Motor neuron (in vitro differentiated cells): ENCODE results near the gene MPO. TPM values are rescaled to one million over a fixed set of nuclear protein-coding genes. Genes with fewer than 3 reads are reported as not detected.

Experiments
- ATAC-seq, 8 experiments: fragments of 200-7000 bp; cut with Tn5 transposase; replicated peaks in 6 of 8; 2 replicates each; pipeline ENCODE4 v1.8.0; 2021; ENCODE audit warnings: mild to moderate bottlenecking in 8 of 8, moderate library complexity in 8 of 8
- H3K27ac ChIP-seq, 2 donors: fragments of 250-450 bp; sonication (Bioruptor Pico); 2 replicates each; pipeline ENCODE4 v1.9.0; 2021; ENCODE audit warnings: antibody characterized with exemption in 2 of 2, mild to moderate bottlenecking in 2 of 2, moderate library complexity in 1 of 2
- H3K4me1 ChIP-seq, 2 donors: fragments of 250-450 bp; sonication (Bioruptor Pico); replicated peaks in 1 of 2; 2 replicates each; pipeline ENCODE4 v1.6.1; 2021; ENCODE audit warnings: antibody characterized with exemption in 2 of 2, mild to moderate bottlenecking in 2 of 2, moderate library complexity in 1 of 2
- H3K4me3 ChIP-seq, 5 donors: fragments of 250-450 bp; sonication (Bioruptor Pico); 2 replicates each; pipeline ENCODE4 v1.9.0; 2021; ENCODE audit warnings: antibody characterized with exemption in 5 of 5, mild to moderate bottlenecking in 5 of 5, moderate library complexity in 4 of 5
- WGBS, 10 experiments: fragments of 450-650 bp; shearing (Covaris generic); methylation state at CpG; one replicate each; pipeline ENCODE4 v1.0.0; 2022; 5-methylcytosine and 5-hydroxymethylcytosine counted together
- in situ Hi-C, 9 experiments: fragments of 400-800 bp; cut with MboI; loops; one replicate each; pipeline ENCODE4 v1.15.0; 2021; ENCODE audit warnings: low sequenced_read_pairs in 9 of 9, low pct_unique_long_range_greater_than_20kb in 2 of 9; ENCODE audit not compliant: unreplicated experiment in 9 of 9
- total RNA-seq, 8 experiments: library from RNA; unstranded; fragments of 300-600 nt; gene quantifications; 2 replicates each; pipeline versions ENCODE4 v1.2.3 to v1.2.4, GENCODE V29; 2022

Gene MPO
- total RNA-seq, 8 experiments from 2014 or later: 0.18 to 3.2 (median 0.59) TPM; not detected in 3

DNA sequence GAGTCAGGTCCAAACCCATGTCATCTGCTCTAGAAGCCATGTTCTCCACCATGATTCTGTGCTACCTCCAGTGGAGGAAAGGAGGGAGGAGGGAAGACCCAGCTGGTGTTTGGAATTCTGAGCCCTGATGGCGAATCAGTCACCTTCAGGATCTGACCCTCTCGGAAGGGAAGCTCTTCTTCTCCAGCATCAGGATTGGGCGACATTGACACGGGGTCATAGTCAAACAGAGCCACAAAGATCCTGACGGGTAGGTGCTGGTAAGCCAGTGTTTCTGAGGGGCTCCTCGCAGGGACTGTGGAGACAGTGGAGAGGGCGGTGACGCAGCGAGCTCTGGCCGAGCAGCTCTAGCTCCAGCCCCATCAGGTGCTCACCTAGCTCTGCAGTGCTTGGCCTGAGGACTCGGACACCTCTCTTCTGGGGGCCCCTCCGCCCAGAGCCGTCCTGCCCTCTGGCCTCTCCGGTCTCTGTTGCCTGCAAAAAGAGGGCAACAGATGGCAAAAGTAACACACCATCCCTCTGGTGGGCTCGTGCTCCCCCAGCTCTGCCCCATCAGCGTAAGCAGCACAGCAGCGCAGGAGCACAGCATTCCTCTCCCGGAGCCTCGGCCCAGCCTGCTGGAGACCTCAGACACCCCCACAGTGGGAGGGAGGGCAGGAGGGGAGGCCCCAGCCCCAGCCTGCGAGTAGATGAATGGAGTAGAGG, 26.9 kb upstream of the MPO start:
- in situ Hi-C loops: no loop called here
- Histone ChIP-seq H3K4me3 (no peak overlapping the region), H3K27ac (no peak overlapping the region), H3K4me1 (no peaks in the 10 kb centered on the region)
- no peak for ATAC-seq
- 33 to 80% (median 45%) methylated on average over 1 to 9 of the region's 20 CpGs; no CpG with 5 or more reads in 4 of the 10 experiments for WGBS, 10 experiments

DNA sequence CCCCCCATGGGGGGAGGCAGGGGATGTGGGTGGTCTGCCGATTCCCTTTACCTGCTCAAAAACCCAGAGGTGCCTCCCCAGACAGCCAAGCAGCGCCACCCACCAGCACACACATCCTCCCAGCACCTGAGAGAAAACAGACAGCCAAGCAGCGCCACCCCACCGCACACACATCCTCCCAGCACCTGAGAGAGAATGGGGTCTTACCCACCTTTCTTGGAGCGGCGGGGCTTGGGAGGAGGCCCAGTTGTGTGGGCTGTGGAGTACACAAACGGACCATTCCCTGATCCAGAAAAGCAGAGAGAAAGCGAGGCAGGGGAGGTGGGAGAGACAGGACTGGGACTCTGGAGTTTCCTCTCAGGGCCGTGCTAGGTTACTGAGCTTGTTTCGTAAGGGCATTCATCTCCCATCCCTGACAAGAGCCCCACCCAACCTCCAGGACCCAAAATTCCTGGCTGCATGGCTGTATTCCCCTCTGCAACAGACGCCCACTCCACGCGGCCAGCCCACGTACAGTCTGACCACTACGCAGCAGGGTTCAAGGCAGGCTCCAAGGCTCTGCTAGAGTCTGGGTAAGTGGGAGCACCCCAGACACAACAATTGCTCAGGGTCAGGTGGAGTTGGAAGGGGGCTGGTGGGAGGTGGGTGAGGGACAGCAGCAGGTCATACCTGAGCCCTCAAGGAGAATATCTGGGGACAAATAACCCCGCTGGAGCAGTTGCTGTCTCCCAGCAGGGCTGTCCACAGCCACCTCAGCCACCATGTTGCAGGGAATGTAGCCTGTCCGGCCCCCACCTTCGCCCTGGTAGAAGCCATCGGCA, 25.6 kb upstream of the MPO start:
- Histone ChIP-seq H3K4me3 (no peak overlapping the region), H3K4me1 (no peaks in the 10 kb centered on the region), H3K27ac (no peak overlapping the region)
- ATAC-seq: no peak
- in situ Hi-C loops: no loop called here
- WGBS, 10 experiments: 52 to 90% (median 76%) methylated on average over 1 to 10 of the region's 19 CpGs; no CpG with 5 or more reads in 5 of the 10 experiments

DNA sequence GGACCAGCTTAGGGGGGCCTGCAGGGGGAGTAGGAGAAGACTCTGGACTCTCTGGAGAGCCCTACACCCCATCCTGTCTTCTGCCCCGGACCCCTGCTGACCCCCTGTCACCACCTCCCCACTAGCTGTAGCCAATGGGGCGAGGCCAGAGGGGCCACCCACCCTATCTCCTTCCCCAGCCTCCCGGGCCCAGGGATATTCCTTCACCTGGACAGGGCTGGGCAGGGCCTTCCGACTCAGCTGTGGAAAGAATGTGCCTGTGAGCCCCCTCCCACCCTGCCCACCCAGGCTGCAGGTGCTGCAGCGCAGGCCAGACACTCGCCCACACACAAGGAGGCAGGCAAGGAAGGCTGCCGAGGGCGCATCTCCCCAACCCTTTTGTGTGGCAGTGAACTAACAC, 24.9 kb upstream of the MPO start:
- no CpG with 5 or more reads among the region's 8 CpGs for WGBS, 10 experiments
- in situ Hi-C loops: no loop called here
- Histone ChIP-seq H3K4me3 (no peak overlapping the region), H3K27ac (no peak overlapping the region), H3K4me1 (no peaks in the 10 kb centered on the region)
- no peak for ATAC-seq

DNA sequence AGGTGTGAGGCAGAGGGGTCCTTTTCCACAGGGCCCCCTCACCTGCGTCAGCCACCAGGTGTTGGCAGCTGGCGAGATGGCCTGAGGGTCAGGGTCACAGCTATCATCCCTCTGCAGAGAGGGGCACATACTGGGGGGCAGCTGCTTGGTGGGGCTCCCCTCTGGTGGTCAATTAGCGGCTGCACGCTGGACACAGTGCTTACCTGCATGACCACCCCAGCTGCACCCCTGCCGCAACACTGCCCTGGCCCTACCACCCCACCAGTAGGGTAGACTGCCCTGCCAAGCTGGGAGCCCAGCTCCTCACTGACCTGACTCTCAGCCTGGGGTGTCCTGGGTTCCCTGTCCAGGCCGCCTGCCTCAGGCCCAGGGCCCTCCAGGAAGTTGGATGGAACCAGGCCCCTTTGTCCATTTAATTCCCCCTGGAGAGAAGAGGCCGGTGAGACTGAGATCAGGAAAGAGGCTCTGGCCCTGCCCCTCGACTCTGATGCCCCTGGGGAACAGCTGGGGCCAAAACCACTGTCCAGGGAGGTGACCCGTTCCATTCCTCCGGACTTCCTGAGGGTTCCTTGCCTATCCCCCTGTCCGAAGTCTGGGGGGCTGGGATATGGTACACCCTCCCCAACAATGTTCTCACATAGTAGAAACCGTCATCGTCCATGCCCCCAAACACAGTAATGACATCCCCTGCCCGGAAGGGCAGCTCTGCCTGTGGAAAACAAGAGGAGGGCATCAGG, 24.2 kb upstream of the MPO start:
- WGBS, 10 experiments: 0 to 100% (median 81%) methylated on average over 1 to 5 of the region's 14 CpGs; no CpG with 5 or more reads in 6 of the 10 experiments
- no peaks in the 10 kb centered on the region for H3K4me1 ChIP-seq
- no peak overlapping the region for H3K27ac ChIP-seq
- no peak overlapping the region for H3K4me3 ChIP-seq
- in situ Hi-C loops: no loop called here
- ATAC-seq: no peak

DNA sequence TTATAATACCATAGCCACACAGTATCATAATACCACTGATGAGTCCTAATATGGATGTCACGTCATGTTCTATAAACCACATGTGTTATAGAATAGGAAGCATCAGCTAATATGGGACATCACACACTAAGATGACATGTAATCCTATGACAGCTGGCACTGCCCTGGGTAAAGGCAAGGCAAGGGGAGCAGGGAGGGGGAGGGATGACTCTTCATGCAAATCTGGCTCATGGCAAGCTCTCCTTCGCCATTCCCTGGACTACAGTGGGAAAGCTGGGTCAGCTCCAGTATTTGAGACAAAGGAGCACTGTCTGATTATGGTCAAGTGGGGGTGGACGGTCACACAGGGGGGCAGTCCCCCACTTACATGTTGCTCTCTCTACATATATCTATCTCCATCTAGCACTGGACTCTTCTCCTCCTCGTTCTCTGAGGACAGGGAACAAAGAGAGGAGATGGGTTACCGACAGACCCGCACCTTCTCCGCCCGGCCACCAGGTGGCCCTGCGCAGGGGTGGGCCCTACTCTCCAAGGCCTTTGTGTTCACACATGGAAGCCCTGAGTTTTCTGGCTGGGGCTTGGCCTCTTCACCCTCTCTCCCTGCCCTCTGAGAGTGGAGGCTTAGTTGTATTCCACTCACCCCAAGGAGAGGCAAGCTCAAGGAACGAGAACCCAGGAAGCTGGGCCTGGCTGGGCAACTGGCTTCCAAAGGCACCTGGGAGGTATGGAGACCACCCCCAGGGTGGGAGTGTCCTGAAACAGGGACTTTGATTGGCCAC, 23.4 kb upstream of the MPO start:
- 50 to 67% methylated on average over 2 to 7 of the region's 10 CpGs; no CpG with 5 or more reads in 8 of the 10 experiments for WGBS, 10 experiments
- in situ Hi-C loops: no loop called here
- H3K27ac ChIP-seq: no peak overlapping the region
- no peaks in the 10 kb centered on the region for H3K4me1 ChIP-seq
- ATAC-seq: peak in 5 of 8 experiments; percentile 26 to 89 (median 86)
- no peak overlapping the region for H3K4me3 ChIP-seq

DNA sequence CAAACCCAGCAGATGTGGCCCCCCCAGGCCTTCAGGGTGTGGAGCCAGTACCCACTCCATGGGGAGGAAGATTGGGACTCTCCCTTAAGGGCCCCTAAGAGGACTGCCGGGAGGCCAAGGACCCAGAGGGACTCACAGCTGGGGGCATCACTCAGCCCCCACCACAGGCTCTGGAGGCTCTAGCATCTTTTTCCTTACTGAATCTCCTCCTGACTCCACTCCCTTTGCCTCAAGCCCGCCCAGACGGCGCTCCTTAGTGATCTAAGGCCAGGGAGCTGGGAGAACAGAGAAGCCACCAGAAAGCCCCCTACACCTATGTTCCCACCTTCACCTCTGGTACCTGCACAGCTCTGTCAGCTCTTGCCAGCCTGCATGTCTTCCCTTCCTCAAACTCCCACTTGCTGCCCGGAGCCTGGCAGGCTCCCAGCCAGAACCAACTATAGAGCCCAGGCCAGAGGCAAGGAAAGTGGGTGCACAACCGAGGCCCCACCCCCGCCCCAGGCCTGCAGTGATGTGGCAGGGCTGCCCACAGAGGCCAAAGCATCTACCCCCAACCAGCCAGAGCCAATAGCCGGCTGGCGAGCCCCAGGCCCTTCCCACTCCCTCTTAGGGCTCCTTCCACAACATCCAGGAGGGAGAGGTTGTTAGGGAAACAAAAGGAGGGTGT, 22.3 kb upstream of the MPO start:
- Histone ChIP-seq H3K4me3 (no peak overlapping the region), H3K4me1 (no peaks in the 10 kb centered on the region), H3K27ac (no peak overlapping the region)
- WGBS, 10 experiments: 50 to 88% (median 63%) methylated on average over 3 of the region's 9 CpGs; no CpG with 5 or more reads in 6 of the 10 experiments
- no peak for ATAC-seq
- in situ Hi-C loops: no loop called here

DNA sequence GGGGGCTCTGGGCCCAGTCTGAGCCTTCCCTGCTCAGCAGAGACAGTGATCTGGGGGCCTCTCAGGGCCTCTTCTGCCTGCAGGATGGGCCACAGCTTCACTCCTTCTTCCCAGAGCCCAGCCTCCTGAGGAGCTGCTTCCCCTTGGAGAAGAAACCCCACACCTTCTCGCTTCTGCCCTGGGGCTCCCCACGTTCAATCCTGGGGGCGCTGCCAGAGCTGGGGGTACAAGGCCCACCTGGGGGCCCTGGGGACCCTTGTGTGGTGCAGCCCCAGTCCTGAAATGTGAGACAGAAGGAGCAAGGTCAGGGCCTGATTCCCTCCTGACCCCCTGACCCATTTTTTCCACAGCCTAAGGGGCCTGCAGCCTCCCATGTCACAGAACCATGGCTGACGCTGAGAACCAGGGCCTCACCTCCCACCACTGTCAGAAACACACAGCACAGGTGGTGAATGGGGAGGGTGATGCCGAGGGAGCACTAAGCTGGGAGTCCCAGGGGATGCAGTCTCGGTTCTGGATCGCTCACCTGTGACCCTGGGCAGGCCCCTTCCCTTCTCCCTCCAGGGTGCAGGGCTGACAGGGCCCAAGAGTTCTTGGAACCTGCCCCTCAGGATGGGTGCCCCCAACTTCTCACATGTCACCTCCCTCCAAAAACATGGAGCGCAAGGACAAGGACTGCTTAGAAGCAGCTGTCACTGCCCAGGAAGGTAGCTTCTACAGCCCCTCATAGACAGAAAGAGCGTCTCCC, 21.6 kb upstream of the MPO start:
- no peak overlapping the region for H3K4me3 ChIP-seq
- no peaks in the 10 kb centered on the region for H3K4me1 ChIP-seq
- H3K27ac ChIP-seq: no peak overlapping the region
- 30 to 100% (median 83%) methylated on average over 1 to 2 of the region's 9 CpGs; no CpG with 5 or more reads in 4 of the 10 experiments for WGBS, 10 experiments
- ATAC-seq: no peak
- in situ Hi-C loops: no loop called here

DNA sequence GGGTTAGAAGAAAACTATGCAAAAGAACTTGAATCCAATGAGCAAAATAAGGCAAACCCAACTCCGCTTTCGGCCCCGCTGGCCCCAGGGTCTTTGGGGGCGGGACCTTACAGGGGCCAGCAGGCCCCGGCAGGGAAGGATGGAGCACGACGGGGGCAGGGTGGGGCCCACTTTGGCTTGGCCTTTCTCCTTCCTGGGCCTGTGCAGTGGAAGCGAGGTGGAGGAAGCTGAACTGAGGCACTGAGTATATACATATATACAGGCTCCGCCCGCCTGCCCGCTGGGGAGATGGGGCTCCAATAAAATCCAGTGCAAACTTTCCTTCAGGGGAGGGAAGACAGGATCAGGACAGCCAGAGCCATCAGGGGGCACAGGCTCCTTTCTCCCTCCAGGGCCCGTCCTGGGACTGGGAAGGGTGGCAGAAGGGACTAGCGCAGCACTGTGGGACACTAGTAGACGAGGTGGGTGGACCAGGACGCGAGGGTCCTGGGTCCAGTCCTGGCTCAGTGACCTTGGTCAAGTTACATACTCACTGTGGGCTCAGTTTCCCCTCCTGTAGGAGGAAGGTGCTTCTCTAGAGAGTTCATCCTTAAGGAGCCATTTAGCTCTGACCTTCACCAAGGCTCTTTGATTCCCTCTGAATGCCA, 20.9 kb upstream of the MPO start:
- Histone ChIP-seq H3K4me3 (no peak overlapping the region), H3K4me1 (no peaks in the 10 kb centered on the region), H3K27ac (no peak overlapping the region)
- ATAC-seq: peak in 3 of 8 experiments; percentile 72 to 78 (median 73)
- in situ Hi-C loops: no loop called here
- WGBS, 10 experiments: 97% methylated on average over 6 of the region's 16 CpGs; no CpG with 5 or more reads in 9 of the 10 experiments

DNA sequence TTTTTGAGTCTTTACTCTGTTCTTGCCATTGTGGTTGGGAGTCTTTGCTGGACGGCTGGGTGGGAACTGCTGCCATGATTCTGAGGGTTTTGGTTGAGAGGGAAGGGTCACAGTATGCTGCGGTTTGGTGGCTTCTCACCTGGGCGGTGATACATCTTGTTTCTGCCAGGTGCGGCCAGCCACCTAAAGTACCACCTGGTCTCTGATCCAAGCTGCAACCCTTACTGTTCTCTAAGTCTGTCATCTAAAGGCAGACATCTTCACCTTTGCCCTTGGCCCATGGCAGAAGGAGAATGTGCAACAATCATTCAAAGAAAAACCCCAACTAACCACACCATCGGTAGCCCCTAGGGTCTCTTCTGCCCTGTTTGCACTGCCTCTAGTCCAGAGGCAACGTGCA, 19.6 kb upstream of the MPO start:
- no peak overlapping the region for H3K4me3 ChIP-seq
- WGBS, 10 experiments: 0 to 100% (median 79%) methylated on average over 1 to 5 of the region's 6 CpGs
- in situ Hi-C loops: no loop called here
- H3K27ac ChIP-seq: no peak overlapping the region
- no peaks in the 10 kb centered on the region for H3K4me1 ChIP-seq
- no peak for ATAC-seq

DNA sequence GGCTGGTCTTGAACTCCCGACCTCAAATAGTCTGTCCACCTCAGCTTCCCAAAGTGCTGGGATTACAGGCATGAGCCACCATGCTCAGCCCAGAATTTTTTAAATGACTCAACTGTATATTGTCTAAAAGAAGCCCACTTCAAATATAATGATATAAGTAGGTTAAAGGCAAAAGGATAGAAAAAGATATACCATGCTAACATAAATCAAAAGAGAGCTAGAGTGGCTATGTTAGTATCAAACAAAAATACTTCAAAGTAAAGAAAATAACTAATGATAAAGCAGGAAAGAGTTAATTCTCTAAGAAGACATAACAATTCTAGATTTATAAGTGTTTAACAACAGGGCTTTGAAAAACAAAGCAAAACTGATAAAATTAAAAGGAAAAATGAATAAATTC, 13.3 kb upstream of the MPO start:
- Histone ChIP-seq H3K4me1 (no peaks in the 10 kb centered on the region), H3K27ac (no peak overlapping the region), H3K4me3 (no peak overlapping the region)
- no peak for ATAC-seq
- in situ Hi-C loops: no loop called here
- 9 to 83% (median 71%) methylated on average over 1 of the region's 1 CpG; no CpG with 5 or more reads in 5 of the 10 experiments for WGBS, 10 experiments

DNA sequence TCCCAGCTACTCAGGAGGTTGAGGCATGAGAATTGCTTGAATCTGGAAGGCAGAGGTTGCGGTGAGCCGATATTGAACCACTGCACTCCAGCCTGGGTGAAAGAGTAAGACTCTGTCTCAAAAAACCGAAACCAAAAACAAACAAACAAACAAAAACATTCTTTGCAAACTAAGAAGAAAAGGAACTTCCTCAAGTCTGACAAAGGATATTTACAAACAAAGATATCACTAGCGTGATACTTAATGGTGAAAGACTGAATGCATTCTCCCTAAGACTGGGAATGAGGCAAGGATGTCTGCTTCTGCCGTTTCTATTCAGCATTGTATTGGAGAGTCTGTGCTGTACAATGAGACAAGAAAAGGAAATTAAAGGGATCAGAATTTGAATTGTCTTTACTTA, 10.5 kb upstream of the MPO start:
- 10 to 96% (median 76%) methylated on average over 2 to 5 of the region's 5 CpGs for WGBS, 10 experiments
- Histone ChIP-seq H3K4me3 (no peak overlapping the region), H3K27ac (no peak overlapping the region), H3K4me1 (no peaks in the 10 kb centered on the region)
- in situ Hi-C loops: no loop called here
- no peak for ATAC-seq
